PC-9 (cell line): ENCODE results near the gene STEEP1.

Experiments used
- EZH2 ChIP-seq: fragments of 200-600 bp; sonication (generic); IDR thresholded peaks from 2 replicates; pipeline ENCODE4 v1.8.0; 2017; ENCODE audit warnings: antibody characterized with exemption, low read depth
- TF ChIP-seq, protein P1 (sequence below): fragments of 200-600 bp; sonication (generic); conservative IDR thresholded peaks from 2 replicates; pipeline ENCODE4 v1.6.1; 2017; ENCODE audit warnings: mixed run types, antibody characterized with exemption, mild to moderate bottlenecking, moderate library complexity

DNA sequence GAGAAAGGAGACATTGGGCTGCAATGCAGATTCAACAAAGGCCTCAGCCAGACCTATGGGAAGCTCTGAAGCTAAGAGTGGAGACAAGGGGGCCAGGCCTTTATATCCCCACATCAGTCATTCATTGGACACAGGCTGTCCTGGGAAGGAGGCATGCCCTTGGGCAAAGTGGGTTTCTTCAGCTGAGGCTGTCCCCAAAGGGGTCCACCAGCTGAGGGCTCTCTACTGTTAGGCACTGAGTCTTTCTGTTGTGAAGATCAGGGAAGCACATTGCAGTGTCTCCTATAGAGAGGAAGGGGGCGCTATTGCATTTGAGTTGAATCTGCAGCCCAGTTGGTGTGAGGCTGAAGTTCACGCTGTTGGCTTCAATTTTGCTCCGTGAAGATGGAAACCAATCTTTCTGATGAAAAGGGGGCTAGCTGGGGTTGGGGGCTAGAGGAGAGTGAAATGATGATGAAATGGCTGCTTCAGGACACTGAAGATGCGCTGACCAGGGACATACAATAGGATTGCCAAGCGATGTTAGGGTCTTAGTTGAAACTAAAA lies 49.0 kb downstream of the STEEP1 start:
- no peak for TF ChIP-seq EZH2
- TF ChIP-seq, protein P1, sequence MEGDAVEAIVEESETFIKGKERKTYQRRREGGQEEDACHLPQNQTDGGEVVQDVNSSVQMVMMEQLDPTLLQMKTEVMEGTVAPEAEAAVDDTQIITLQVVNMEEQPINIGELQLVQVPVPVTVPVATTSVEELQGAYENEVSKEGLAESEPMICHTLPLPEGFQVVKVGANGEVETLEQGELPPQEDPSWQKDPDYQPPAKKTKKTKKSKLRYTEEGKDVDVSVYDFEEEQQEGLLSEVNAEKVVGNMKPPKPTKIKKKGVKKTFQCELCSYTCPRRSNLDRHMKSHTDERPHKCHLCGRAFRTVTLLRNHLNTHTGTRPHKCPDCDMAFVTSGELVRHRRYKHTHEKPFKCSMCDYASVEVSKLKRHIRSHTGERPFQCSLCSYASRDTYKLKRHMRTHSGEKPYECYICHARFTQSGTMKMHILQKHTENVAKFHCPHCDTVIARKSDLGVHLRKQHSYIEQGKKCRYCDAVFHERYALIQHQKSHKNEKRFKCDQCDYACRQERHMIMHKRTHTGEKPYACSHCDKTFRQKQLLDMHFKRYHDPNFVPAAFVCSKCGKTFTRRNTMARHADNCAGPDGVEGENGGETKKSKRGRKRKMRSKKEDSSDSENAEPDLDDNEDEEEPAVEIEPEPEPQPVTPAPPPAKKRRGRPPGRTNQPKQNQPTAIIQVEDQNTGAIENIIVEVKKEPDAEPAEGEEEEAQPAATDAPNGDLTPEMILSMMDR = peak; percentile 95
